ENCODE results near the gene TTYH1.

GRCh38 chr19:54383330-54383729, 31.9 kb upstream of the TTYH1 start:
- TF ChIP-seq POLR2A (IDR thresholded peaks at IDR 0.05; ENCODE audit: low read depth, low read length) = no peak
- no peak for TF ChIP-seq POLR2AphosphoS5 (IDR thresholded peaks at IDR 0.05; ENCODE audit: low read depth, low read length)
